ENCODE measurements around the gene VN1R5. TPM values are rescaled to one million over a fixed set of nuclear protein-coding genes. Genes with fewer than 3 reads are reported as not detected.

Gene VN1R5
- total RNA-seq, 1 donor from 2014 or later: not detected

DNA sequence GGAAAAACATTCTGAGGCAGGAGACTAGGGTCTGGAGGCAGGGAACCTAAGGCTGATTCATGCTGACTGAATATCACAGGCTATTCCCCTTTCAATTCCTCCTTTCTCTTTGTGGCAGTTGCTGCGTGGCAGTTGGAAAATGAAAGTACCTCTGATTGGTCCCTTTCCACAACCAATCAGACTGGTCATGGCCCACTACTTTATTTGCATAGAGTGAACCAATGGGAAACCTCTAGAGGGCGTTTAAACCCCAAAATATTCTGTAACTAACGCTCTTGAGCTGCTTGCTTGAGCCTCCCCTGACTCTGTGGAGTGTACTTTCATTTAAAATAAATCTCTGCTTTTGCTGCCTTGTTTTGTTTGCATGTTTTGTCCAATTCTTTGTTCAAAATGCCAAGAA lies 27.7 kb upstream of the VN1R5 start:
- DNase-seq (ENCODE audit: low spot score): no peak
- intact Hi-C loops (cut with micrococcal nuclease): no loop called here
- H3K27ac Mint-ChIP-seq: no peak overlapping the region
- no peak overlapping the region for H3K4me3 Mint-ChIP-seq
- peaks cover 3% of the 10 kb centered on the region for H3K36me3 Mint-ChIP-seq (ENCODE audit: low read depth)
- H3K4me1 Mint-ChIP-seq (ENCODE audit: low read depth): no peaks in the 10 kb centered on the region
- H3K9me3 Mint-ChIP-seq: peaks cover 32% of the 10 kb centered on the region
- no peaks in the 10 kb centered on the region for H3K27me3 Mint-ChIP-seq (ENCODE audit: insufficient read depth)

DNA sequence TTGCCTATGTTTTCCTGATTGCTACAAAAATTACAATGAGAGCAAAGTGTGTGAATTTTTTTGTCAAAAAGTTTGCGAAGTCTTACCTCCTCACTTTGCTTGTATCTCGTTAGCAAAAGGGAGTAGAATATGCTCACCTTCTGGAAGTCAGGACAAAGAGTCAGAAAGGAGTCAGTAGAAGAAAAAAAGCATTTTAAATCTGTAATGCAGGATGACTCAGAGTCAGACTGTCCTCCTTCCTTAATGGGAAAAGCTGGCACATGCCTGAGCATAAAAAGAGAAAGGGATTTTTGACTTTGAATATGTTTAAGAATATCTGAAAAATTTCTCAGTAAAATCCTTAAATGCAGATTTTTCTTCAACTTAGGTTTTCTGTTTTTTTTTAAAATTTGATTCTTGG lies 14.2 kb upstream of the VN1R5 start:
- intact Hi-C loops (cut with micrococcal nuclease): no loop called here
- no peak for DNase-seq (ENCODE audit: low spot score)
- no peaks in the 10 kb centered on the region for H3K4me1 Mint-ChIP-seq (ENCODE audit: low read depth)
- no peak overlapping the region for H3K27ac Mint-ChIP-seq
- H3K27me3 Mint-ChIP-seq (ENCODE audit: insufficient read depth): no peaks in the 10 kb centered on the region
- H3K36me3 Mint-ChIP-seq (ENCODE audit: low read depth): no peaks in the 10 kb centered on the region
- H3K9me3 Mint-ChIP-seq: peaks cover 30% of the 10 kb centered on the region
- H3K4me3 Mint-ChIP-seq: no peak overlapping the region

DNA sequence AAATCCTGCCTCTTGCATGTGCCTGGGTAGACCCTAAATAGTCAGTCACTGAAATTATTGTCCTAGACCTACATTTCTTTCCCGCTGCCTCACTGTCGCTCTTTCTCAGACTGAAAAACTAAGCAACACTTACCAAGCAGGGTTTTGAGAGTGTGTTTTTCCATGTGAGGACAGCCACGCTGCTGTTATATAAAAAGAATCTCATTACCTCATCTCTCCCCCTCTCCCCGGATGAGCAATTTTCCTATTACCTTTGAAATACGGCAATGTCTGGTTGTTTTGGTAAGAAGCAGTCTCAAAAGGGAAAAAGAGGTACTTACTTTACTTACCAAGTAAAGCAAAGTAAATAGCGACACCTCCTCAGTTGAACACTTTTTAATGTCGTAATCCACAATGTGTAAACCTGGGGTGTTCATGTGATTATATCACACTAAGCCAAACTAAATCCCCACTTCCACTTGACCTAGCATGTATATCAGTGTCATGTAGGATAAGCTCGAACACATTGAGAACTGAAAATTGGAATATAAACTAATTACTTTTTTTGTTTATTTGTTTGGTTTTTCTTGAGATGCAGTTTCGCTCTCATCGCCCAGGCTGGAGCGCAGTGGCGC lies 12.2 kb upstream of the VN1R5 start:
- H3K27ac Mint-ChIP-seq: no peak overlapping the region

DNA sequence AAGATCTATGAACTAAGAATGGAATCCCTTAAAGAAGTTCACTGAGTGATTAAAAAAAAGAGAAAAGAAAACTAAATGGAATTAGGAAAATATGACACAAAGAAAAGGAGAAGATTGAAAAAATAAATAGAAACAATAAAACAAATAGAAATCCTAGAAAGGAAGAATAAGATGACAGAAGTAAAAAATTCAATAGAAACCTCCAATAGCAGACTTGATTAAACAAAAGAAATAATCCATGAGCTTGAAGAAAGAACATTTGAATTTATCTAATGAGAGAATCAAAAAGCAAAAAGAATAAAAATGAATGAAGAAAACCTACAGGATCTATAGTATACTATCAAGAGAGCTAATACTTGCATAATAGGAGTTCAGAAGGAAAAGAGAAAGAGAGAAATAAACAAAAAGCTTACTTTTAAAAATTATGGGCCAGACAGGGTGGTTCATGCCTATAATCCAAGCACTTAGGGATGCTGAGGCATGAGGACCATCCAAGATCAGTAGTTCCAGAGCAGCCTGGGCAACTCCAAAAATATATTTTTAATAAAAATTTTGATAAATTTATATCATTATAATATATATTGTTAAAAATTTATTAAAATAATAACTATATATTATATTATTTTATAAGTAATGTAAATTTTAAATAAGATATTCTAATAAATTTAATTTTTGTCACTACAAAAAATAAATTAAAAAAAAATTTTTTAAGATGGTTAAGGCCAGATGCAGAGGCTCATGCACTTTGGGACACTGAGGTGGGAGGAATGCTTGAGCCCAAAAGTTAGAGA lies 9.4 kb upstream of the VN1R5 start:
- Mint-ChIP-seq H3K36me3 (ENCODE audit: low read depth) (no peaks in the 10 kb centered on the region), H3K27me3 (ENCODE audit: insufficient read depth) (no peaks in the 10 kb centered on the region), H3K4me1 (ENCODE audit: low read depth) (no peaks in the 10 kb centered on the region), H3K4me3 (no peak overlapping the region), H3K27ac (no peak overlapping the region), H3K9me3 (peaks cover 29% of the 10 kb centered on the region)
- intact Hi-C loops (cut with micrococcal nuclease): no loop called here
- DNase-seq (ENCODE audit: low spot score): no peak

More for the DNA sequence above, 12.2 kb upstream of the VN1R5 start:
- H3K4me1 Mint-ChIP-seq (ENCODE audit: low read depth): no peaks in the 10 kb centered on the region
- no peak for DNase-seq (ENCODE audit: low spot score)
- intact Hi-C loops (cut with micrococcal nuclease): no loop called here
- H3K4me3 Mint-ChIP-seq: no peak overlapping the region
- no peaks in the 10 kb centered on the region for H3K36me3 Mint-ChIP-seq (ENCODE audit: low read depth)
- peaks cover 26% of the 10 kb centered on the region for H3K9me3 Mint-ChIP-seq
- H3K27me3 Mint-ChIP-seq (ENCODE audit: insufficient read depth): no peaks in the 10 kb centered on the region

DNA sequence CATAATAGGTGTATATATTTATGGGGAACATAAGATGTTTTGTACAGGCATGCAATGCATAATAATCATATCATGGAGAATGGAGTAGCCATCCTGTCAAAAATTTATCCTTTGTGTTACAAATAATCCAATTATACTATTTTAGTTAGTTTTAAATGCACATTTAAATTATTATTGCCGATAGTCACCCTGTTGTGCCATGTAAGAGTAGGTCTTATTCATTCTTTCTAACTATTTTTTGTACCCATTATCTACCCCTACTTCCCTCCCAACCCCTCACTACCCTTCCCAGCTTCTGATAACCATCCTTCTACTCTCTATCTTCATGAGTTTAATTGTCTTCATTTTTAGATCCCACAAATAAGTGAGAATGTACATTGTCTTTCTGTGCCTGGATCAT lies 8.3 kb upstream of the VN1R5 start:
- Mint-ChIP-seq H3K4me3 (no peak overlapping the region), H3K36me3 (ENCODE audit: low read depth) (no peaks in the 10 kb centered on the region), H3K27ac (no peak overlapping the region), H3K9me3 (peaks cover 36% of the 10 kb centered on the region), H3K4me1 (ENCODE audit: low read depth) (no peaks in the 10 kb centered on the region), H3K27me3 (ENCODE audit: insufficient read depth) (no peaks in the 10 kb centered on the region)
- intact Hi-C loops (cut with micrococcal nuclease): no loop called here
- no peak for DNase-seq (ENCODE audit: low spot score)

DNA sequence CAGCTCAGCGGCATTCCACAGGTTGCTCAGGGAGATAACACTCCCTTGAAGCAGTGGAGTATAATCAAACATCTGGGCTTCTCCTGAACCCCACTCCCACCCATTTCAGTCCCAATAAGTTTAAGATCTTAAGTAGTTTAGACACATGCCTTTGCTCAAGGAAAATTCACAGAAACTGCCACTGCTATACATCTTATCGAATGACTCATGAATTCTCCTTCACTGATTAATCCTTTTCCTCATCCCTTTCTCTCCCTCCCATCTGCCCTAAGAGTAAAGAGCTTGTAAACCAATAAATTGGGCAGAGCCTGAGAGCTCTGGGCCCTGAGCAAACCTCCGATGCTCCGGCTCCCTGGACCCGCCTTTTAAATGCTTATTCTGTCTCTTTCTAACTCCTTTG lies 10.2 kb downstream of the VN1R5 start:
- Mint-ChIP-seq H3K4me3 (no peak overlapping the region), H3K4me1 (ENCODE audit: low read depth) (no peaks in the 10 kb centered on the region), H3K27ac (no peak overlapping the region), H3K9me3 (peaks cover 14% of the 10 kb centered on the region), H3K27me3 (ENCODE audit: insufficient read depth) (no peaks in the 10 kb centered on the region), H3K36me3 (ENCODE audit: low read depth) (no peaks in the 10 kb centered on the region)
- no peak for DNase-seq (ENCODE audit: low spot score)
- intact Hi-C loops (cut with micrococcal nuclease): loop anchor here (10.0 kb wide), 1 partner anchor 61 kb away; no protein-coding TSS in a partner anchor

DNA sequence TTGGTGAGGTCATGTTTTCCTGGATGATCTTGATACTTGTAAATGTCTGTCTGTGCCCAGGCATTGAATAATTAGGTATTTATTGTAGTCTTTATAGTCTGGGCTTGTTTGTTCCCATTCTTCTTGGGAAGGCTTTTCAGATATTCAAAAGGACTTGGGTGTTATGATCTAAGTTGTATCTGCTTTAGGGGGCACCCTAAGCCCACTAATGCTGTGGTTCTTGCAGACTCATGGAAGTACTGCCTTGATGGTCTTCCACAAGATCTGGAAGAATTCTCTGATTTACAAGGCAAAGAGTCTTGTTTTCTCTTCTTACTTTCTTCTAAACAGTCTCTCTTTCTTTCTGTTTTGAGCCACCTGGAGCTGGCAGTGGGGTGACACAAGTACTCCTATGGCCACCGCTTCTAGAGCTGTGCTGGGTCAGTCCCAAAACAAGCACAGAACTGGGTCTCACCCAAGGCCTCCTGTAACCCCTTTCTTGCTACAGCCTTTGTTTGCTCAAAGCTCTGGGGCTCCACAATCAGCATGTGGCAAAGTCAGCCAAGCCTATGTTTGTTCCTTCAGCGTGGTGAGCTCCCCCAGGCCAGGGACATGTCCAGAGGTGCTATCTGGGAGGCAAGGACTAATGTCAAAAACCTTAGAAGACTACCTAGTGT lies 12.6 kb downstream of the VN1R5 start:
- Mint-ChIP-seq H3K36me3 (ENCODE audit: low read depth) (no peaks in the 10 kb centered on the region), H3K9me3 (peaks cover 20% of the 10 kb centered on the region), H3K4me3 (no peak overlapping the region), H3K27ac (no peak overlapping the region), H3K27me3 (ENCODE audit: insufficient read depth) (no peaks in the 10 kb centered on the region), H3K4me1 (ENCODE audit: low read depth) (no peaks in the 10 kb centered on the region)
- intact Hi-C loops (cut with micrococcal nuclease): loop anchor here (10.0 kb wide), 1 partner anchor 64 kb away; no protein-coding TSS in a partner anchor
- DNase-seq (ENCODE audit: low spot score): no peak

DNA sequence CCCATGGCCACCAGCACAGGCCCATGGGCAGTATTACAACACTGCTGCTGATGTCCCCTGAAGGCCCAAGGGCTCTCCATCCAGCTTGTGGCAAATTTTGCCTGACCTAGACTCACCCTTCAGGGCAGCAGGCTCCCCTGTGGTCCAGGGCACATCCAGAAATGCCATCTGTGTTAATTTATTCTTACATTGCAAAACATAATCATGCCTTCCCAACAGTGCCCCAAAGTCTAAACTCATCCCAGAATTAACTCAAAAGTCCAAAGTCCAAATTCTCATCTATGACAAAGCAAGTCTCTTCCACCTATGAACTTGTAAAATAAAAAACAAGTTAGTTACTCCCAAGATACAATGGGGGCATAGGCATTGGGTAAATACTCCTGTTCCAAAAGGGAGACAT lies 13.3 kb downstream of the VN1R5 start:
- H3K9me3 Mint-ChIP-seq: peaks cover 20% of the 10 kb centered on the region
- H3K4me1 Mint-ChIP-seq (ENCODE audit: low read depth): no peaks in the 10 kb centered on the region
- no peak overlapping the region for H3K4me3 Mint-ChIP-seq
- H3K36me3 Mint-ChIP-seq (ENCODE audit: low read depth): no peaks in the 10 kb centered on the region
- DNase-seq (ENCODE audit: low spot score): no peak
- intact Hi-C loops (cut with micrococcal nuclease): loop anchor here (10.0 kb wide), 1 partner anchor 64 kb away; no protein-coding TSS in a partner anchor
- no peaks in the 10 kb centered on the region for H3K27me3 Mint-ChIP-seq (ENCODE audit: insufficient read depth)
- no peak overlapping the region for H3K27ac Mint-ChIP-seq

DNA sequence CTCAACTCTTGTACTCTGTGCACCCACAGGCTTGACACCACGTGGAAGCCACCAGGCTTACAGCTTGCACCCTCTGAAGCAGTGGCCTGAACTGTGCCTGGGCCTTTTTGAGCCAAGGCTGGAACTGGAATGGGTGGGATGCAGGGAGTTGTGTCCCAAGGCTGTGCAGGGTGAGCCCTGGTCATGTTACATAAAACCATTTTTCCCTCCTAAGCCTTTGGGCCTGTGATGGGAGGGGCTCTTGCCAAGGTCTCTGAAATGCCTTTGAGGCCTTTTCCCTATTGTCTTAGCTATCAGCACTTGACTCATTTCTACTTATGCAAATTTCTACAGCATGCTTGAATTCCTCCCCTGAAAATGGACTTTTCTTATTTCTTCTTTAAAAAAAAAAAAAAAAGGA lies 14.1 kb downstream of the VN1R5 start:
- Mint-ChIP-seq H3K9me3 (peaks cover 20% of the 10 kb centered on the region), H3K4me3 (no peak overlapping the region), H3K27ac (no peak overlapping the region), H3K27me3 (ENCODE audit: insufficient read depth) (no peaks in the 10 kb centered on the region), H3K4me1 (ENCODE audit: low read depth) (no peaks in the 10 kb centered on the region), H3K36me3 (ENCODE audit: low read depth) (no peaks in the 10 kb centered on the region)
- no peak for DNase-seq (ENCODE audit: low spot score)
- intact Hi-C loops (cut with micrococcal nuclease): no loop called here

DNA sequence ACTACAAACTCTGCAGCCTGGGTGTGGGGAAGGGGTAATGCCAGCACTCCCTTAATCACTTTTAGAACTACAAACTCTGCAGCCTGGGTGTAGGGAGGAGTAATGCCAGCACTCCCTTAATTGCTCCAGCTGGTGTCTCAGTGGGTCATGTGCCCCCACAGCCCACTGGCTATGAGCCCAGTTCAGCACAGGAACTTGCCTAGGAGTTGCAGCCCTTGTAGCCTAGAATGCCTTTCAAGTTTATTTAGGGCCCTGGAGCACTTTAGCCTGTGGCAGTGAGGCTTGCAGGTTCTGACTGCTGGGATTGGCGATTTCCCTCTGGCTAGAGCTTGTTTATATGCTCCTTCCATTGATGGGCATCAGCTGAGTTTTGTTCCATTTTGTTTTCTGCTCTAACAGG lies 17.1 kb downstream of the VN1R5 start:
- intact Hi-C loops (cut with micrococcal nuclease): no loop called here
- no peak for DNase-seq (ENCODE audit: low spot score)
- H3K36me3 Mint-ChIP-seq (ENCODE audit: low read depth): no peaks in the 10 kb centered on the region
- H3K4me3 Mint-ChIP-seq: no peak overlapping the region
- no peaks in the 10 kb centered on the region for H3K27me3 Mint-ChIP-seq (ENCODE audit: insufficient read depth)
- peaks cover 26% of the 10 kb centered on the region for H3K9me3 Mint-ChIP-seq
- no peaks in the 10 kb centered on the region for H3K4me1 Mint-ChIP-seq (ENCODE audit: low read depth)
- H3K27ac Mint-ChIP-seq: no peak overlapping the region

DNA sequence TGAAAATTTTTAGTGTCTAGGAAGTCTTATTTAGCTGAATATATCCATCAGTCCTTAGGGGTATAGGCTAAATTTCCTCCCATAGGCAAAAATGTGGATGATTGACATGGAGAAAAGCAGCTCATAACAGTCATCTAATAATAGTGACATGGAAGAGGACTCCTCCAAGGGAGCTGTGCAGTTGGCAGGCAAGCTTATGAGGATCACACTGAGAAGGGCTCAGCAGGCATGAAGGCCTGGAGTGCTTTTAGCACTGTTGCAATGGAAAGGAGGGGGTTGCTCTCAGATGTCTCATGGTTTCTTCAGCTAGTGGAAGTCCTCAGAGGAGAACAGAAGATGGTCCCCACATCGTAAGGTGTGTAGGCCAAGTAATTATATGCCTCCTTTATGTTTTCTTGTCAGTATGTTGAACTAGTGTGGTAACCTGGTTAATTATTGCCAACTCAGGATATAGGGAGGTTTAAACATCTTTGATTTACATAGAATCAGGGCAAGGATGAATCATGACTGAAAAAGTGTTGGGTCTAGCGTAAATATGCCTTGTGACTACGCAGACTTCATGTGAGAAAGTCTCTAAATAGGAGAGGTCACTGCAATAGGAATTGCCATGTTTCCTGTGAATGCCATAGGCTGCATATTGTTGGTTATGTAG lies 18.9 kb downstream of the VN1R5 start:
- Mint-ChIP-seq H3K27me3 (ENCODE audit: insufficient read depth) (no peaks in the 10 kb centered on the region), H3K9me3 (peaks cover 26% of the 10 kb centered on the region), H3K27ac (no peak overlapping the region), H3K4me3 (no peak overlapping the region), H3K4me1 (ENCODE audit: low read depth) (no peaks in the 10 kb centered on the region), H3K36me3 (ENCODE audit: low read depth) (no peaks in the 10 kb centered on the region)
- intact Hi-C loops (cut with micrococcal nuclease): no loop called here
- no peak for DNase-seq (ENCODE audit: low spot score)

DNA sequence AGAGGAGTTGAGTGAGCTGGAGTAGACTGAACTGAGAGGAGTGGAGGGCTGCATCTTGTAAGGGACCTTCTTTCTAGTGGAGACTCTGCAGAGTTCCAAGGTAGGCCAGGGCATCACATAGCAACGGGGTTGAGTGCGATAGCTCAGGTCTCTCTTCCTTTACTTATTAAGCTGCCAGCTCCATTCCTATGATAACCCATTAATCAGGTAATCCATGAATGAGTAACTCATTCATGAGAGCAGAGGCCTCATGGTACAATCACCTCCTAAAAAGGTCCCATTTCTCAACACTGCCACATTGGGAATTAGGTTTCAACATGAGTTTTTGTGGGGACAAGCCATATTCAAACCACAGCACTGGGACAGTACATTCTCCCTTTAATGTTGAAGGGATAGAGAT lies 21.3 kb downstream of the VN1R5 start:
- Mint-ChIP-seq H3K9me3 (peaks cover 13% of the 10 kb centered on the region), H3K4me1 (ENCODE audit: low read depth) (no peaks in the 10 kb centered on the region), H3K4me3 (no peak overlapping the region), H3K36me3 (ENCODE audit: low read depth) (no peaks in the 10 kb centered on the region), H3K27me3 (ENCODE audit: insufficient read depth) (peaks cover 2% of the 10 kb centered on the region), H3K27ac (no peak overlapping the region)
- DNase-seq (ENCODE audit: low spot score): no peak
- intact Hi-C loops (cut with micrococcal nuclease): no loop called here
